CD4-positive, alpha-beta T cell treated with Interferon gamma for 1 hour (primary cell): Measurements from ENCODE around the gene CD59.
"Not testable (repeated sequence)": the region's sequence is repeated elsewhere in the genome, so short reads cannot be mapped to it uniquely, and the experiment has no call there.

ENCODE experiments used
- DNase-seq: peaks from one replicate; pipeline ENCODE4 v3.0.0-alpha.2; 2020

CD59 gene

GRCh38 chr11:33692541-33692940 is 43.7 kb downstream of the CD59 start:
- no peak for DNase-seq

GRCh38 chr11:33692013-33692504 is 44.2 kb downstream of the CD59 start:
- DNase-seq: no peak

GRCh38 chr11:33691066-33691864 is 45.0 kb downstream of the CD59 start:
- DNase-seq: no peak

DNA sequence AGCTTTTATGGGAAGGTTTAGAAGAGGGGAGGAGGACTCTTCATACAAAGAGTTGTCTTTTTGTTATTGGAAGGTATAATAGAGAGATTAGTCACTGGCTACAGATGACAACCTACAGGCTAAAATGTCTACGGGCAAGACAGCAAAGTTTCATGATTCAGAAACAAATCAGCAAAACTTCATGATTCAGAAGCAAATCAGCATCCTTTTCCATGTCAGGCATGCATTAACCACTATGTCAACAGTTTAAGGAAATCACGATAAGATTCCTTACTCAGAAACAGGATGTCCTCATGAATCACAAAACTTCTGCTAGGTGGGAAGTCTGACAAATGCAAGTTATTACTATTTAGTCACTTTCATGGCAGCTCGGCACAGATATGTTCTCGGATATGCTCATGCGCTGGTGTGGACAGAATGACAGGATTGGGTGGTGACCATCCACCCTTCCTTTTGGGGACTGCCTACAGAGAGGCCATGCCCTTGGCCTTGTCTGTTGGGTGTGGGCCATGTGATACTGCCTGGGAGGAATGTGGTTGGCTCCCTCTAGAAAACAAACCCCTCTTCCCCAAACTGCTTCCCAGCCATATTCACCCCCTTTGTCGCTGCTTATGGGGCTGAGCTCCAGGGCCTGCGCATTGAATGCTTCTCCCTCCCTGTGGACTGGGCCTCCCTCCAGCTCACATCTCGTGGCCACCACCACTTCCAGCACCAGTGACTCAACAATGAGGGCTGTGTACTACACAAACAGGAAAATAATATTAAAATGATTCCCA is 45.7 kb downstream of the CD59 start:
- DNase-seq: no peak

DNA sequence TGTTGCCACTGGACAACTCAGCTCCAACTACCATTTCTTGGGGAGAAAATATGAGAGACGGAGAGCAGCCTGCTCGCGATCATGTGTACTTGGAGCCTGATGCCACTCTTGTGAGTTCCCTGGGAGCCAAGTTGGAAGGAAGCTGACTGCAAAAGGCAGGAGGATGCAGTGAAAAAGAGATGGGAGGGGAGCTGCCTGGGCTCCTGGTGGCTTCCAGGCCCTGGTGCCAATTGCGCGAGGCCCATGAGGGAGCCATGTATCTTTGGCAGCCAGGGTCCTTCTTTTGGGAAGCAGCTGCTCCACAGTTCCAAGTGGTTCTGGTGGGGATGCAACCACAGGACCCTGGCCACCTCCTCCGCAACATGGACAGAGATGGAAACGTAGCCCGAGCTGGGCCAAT is 46.7 kb downstream of the CD59 start:
- no peak for DNase-seq

GRCh38 chr11:33689085-33689484 is 47.1 kb downstream of the CD59 start:
- no peak for DNase-seq

DNA sequence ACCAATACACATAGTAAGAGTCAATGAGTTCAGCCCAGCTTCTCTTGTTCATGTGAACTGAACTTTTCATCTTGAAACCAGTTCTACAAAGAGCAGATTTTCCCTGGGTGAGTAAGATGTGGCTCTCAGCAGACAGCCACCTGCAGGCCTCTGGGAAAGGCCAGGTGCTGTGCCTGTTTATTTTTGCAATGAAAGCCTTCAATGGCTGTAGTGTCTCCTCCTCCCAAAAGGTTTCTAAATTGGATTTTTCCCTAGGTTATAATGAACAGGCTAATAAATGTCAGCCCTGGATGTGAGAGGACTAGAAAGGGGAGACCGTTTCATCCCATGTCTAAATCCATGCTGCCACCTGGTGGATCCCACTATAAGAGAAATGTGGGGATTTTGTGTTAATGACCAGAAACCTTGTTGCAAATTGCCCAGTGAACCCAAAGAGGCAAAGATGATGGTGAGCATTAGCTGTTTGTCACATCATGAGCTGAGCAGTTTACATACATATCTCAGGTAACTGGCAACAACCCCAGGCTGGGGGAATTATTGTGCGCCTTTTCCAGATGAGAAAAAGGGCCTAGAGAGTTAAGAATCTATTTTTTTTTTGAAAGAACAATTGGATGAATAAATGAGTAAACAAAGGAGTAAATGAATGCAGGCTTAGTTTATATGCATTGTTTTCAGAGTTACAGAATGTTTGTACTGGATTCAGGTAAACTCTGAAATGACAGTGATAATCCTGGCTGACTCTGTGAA is 48.3 kb downstream of the CD59 start:
- no peak for DNase-seq

GRCh38 chr11:33685082-33685481 is 51.1 kb downstream of the CD59 start:
- DNase-seq: no peak

DNA sequence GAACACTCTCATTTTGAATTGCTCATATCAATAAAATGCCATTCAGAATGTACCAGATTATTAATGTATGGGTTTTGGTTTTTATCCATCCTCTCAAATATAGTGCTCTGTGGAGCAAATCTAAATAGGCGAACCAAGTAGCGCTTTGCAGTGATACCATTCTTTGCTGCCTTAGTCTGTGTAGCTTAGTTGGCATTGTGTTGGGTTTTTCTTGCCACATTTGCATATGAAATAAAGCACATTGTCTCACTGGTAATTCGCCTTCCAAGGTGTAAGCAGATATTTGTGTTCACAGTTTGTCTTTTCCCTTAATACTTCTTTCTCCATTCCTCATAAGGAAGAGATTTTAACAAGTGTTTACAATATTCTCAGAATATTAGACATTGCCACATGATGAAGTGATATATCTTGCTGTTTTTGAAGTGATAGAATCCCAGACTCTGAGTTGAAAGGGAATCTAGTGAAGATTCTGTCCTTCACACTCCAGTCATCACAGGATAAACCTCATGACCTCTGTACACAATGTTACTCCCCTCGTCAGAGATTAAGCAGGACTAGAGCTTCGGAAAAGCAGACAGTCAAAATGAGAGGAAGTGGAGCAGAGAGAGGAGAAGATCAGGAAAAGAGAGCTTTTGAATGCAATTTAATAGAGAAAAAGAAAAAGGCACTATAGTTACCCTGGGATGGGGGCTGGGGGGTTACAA is 52.1 kb downstream of the CD59 start:
- no peak for DNase-seq

DNA sequence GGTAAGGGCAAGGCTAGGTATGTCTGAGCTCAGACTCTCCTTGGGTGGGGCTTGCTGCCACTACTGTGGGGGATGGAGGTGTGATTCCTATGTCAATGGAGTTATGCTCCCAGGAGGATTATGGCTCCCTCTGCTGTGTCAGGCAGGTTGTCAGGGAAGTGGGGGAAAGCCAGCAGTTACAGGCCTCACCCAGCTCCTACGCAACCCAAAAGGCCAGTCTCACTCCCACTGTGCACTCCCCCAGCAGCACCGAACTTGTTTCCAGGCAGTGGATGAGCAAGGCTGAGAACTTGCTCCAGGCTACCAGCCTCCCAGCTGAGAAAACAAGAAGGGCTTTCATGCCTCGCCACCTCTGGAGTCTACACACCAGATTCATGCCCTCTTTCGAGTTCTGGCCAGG is 53.8 kb downstream of the CD59 start:
- DNase-seq: no peak

GRCh38 chr11:33682019-33682418 is 54.2 kb downstream of the CD59 start:
- no peak for DNase-seq

DNA sequence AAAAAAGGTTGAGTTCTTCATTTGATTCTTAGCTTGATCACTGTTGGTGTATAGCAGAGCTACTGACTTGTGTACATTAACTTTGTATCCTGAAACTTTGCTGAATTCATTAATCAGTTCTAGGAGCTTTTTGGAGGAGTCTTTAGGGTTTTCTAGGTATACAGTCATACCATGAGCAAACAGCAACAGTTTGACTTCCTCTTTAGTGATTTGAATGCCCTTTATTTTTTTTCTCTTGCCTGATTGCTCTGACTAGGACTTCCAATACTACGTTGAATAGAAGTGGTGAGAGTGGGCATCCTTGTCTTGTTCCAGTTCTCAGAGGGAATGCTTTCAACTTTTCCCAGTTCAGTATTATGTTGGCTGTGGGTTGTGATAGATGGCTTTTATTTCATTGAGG is 57.6 kb downstream of the CD59 start:
- not testable (repeated sequence) for DNase-seq

DNA sequence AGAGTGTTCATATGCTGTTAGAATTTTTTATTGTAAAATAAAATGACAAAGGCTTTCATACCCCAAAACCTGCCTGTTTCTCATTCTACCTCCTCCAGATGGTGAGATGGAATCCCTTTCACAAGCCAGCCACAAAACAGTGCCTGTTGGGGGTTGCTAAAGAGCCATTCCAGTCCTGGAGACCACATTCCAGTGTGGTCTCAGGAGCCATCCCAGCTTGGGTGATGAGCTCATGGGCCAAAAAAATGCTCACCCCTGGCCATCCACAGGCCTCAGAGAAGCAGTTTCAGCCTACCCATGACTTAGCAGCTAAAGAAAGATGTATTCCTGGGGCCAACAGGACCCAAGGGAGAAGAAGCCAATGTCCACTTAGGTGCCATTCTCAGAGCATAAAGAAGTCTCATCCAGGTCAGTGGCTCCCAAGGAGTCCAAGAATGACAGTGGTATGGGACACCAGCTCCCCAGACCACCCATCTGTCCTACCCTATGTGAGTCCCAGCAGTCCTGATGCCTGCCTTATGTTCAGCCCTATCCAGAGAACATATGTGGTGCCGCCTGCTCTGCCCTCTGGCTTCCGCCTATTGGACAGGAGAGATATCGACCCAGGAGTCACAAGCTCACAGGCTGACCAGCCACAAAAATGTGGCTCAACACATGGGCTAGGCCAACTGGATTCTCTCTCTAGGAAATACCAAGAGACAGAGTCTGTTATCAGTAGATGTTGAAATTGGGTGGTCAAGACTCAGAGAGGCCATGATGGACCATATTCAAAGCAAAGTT is 62.0 kb downstream of the CD59 start:
- DNase-seq: no peak

DNA sequence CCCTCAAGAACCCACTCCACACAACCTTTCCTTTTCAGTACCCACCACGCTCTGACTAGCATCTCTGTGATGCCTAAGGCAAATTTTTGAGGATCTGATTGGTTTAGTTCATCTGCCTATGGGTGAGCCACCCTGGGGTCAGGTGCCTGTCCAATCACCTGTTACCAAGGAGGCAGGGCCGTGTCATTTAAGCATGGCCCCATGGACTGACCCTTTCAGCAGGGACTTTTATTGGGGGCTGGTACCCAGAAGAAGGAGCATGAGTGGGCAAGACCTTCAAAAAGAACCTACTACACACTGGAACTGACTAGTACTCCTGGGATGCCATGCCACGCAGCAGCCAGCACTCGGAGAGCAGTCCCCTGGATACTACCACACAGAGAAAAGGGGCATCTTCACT is 64.0 kb downstream of the CD59 start:
- no peak for DNase-seq

DNA sequence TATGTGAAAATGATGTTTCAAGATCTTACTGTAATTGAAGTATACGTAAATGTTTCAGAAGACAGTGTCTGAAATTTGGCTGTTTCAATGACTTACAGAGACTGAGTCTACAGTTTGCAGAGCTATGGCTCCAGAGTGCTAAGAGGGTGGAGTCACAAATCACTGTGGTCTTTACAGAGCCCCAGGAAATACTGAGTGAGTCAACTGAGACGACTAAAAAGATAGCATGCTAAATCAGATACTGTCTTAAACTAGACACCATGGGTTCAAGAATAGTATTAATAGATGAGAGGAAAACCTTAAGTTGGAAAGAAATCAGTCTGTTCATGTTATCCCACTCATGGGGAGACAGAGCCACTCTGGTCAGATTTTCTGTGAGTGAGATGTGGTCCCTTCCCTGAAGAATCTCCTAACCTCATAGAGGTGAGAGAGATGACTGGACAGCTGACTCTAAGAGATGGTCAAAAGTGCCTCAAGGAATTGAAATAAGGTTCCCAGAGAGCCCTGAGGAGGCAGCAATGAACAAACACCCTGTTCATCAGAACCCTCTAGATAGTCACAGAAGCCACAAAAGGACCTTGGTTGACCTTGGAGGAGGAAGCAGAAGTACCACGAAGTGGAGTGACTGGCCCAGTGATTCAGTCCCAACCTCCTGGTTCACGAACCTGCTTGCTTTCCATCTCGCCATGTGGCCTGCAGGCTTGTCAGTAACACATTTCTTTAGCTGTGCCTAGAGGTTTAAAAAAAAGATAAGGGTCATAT is 65.8 kb downstream of the CD59 start:
- no peak for DNase-seq

GRCh38 chr11:33669598-33670249 is 66.5 kb downstream of the CD59 start:
- DNase-seq: no peak

DNA sequence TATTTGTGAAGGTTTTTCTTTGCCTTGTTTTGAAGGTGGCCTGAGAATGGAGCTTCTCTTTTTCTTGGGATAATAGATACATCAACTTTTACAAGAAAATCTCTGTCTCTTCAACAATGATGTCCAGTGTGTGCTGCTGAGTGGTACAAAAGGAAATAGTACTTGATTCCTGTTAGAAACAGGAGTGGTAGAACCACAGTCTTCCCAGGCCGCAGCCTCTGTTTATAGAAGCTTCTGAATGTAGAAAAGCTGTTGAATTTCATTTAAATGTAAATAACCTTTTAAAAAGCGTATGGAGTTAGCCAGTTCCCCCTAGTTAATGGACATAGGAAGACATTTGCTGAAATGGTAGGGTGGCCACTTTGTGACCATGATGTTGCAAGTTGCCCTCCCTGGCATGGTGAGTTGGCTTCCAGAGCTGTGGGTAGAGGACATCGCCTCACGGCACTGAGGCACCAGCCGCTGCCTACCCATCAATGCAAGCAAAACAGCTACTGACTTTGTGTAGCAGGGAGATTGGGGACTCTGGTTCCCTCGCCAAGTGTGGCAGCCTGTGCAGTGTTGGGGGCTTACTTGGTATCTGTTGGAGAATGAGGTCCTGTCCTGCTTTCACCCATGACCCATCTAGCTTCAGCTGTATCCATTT is 67.1 kb downstream of the CD59 start:
- no peak for DNase-seq

GRCh38 chr11:33668468-33668825 is 67.8 kb downstream of the CD59 start:
- DNase-seq: no peak

GRCh38 chr11:33667819-33668467 is 68.3 kb downstream of the CD59 start:
- DNase-seq: no peak
